WERI-Rb-1 (cell line): ENCODE data around the gene POLDIP3.
A peak's percentile ranks its signal among the peaks of the same experiment; 100 is the strongest.
"Not testable (repeated sequence)": the region's sequence is repeated elsewhere in the genome, so short reads cannot be mapped to it uniquely, and the experiment has no call there.

ENCODE experiments used
- DNase-seq: peaks from one replicate; pipeline ENCODE4 v3.0.0-alpha.2; 2020
- H3K27ac ChIP-seq: fragments of 250-450 bp; sonication (Bioruptor Pico); 2 replicates; pipeline ENCODE4 v1.5.1; 2020; ENCODE audit warnings: mild to moderate bottlenecking, moderate library complexity
- H3K27me3 ChIP-seq: fragments of 250-450 bp; sonication (Bioruptor Pico); 2 replicates; pipeline ENCODE4 v1.5.1; 2021; ENCODE audit warnings: mild to moderate bottlenecking, low read depth, moderate library complexity; ENCODE audit not compliant: insufficient read depth, severe bottlenecking
- H3K36me3 ChIP-seq: fragments of 250-450 bp; sonication (Bioruptor Pico); 2 replicates; pipeline ENCODE4 v1.5.1; 2020; ENCODE audit warnings: mild to moderate bottlenecking, moderate library complexity
- H3K4me3 ChIP-seq: 2 replicates; pipeline ENCODE4 v1.5.1; 2011; ENCODE audit warnings: low read depth, mild to moderate bottlenecking, control low read depth, low read length
- H3K9me3 ChIP-seq: fragments of 250-450 bp; sonication (Bioruptor Pico); 2 replicates; pipeline ENCODE4 v1.5.1; 2021; ENCODE audit warnings: mild to moderate bottlenecking, moderate library complexity; ENCODE audit not compliant: severe bottlenecking
- TF ChIP-seq, protein P1 (sequence below): IDR thresholded peaks from 2 replicates; pipeline ENCODE4 v1.5.1; 2011; ENCODE audit warnings: low read depth, mild to moderate bottlenecking, control low read depth, inconsistent platforms, low read length

Gene POLDIP3

GRCh38 chr22:42581762-42582716, 32.6 kb downstream of the POLDIP3 start:
- H3K27me3 ChIP-seq, result no peaks in the 10 kb centered on the region
- TF ChIP-seq, protein P1, sequence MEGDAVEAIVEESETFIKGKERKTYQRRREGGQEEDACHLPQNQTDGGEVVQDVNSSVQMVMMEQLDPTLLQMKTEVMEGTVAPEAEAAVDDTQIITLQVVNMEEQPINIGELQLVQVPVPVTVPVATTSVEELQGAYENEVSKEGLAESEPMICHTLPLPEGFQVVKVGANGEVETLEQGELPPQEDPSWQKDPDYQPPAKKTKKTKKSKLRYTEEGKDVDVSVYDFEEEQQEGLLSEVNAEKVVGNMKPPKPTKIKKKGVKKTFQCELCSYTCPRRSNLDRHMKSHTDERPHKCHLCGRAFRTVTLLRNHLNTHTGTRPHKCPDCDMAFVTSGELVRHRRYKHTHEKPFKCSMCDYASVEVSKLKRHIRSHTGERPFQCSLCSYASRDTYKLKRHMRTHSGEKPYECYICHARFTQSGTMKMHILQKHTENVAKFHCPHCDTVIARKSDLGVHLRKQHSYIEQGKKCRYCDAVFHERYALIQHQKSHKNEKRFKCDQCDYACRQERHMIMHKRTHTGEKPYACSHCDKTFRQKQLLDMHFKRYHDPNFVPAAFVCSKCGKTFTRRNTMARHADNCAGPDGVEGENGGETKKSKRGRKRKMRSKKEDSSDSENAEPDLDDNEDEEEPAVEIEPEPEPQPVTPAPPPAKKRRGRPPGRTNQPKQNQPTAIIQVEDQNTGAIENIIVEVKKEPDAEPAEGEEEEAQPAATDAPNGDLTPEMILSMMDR, result no peak
- DNase-seq, result peak; percentile 84
- H3K4me3 ChIP-seq, result peak overlapping the region; percentile 79
- H3K9me3 ChIP-seq, result no peaks in the 10 kb centered on the region
- peak overlapping the region; percentile 79 for H3K27ac ChIP-seq
- peaks cover 52% of the 10 kb centered on the region for H3K36me3 ChIP-seq

GRCh38 chr22:42581194-42581761, 33.4 kb downstream of the POLDIP3 start:
- Histone ChIP-seq H3K4me3 (peak overlapping the region; percentile 79), H3K27ac (peak overlapping the region; percentile 79), H3K36me3 (peaks cover 44% of the 10 kb centered on the region)
- H3K27me3 ChIP-seq, H3K9me3 ChIP-seq, DNase-seq: not testable (repeated sequence)

GRCh38 chr22:42580040-42580439, 34.6 kb downstream of the POLDIP3 start:
- H3K36me3 ChIP-seq, result peaks cover 32% of the 10 kb centered on the region
- DNase-seq, H3K27ac ChIP-seq, H3K9me3 ChIP-seq, H3K27me3 ChIP-seq, H3K4me3 ChIP-seq: not testable (repeated sequence)

- no peak for DNase-seq
- Histone ChIP-seq H3K36me3 (peaks cover 23% of the 10 kb centered on the region), H3K4me3 (no peak overlapping the region), H3K27me3 (no peaks in the 10 kb centered on the region), H3K27ac (no peak overlapping the region), H3K9me3 (no peaks in the 10 kb centered on the region)
- TF ChIP-seq, protein P1, result no peak
Observed at GRCh38 chr22:42577623-42578240, 37.0 kb downstream of the POLDIP3 start.

DNA sequence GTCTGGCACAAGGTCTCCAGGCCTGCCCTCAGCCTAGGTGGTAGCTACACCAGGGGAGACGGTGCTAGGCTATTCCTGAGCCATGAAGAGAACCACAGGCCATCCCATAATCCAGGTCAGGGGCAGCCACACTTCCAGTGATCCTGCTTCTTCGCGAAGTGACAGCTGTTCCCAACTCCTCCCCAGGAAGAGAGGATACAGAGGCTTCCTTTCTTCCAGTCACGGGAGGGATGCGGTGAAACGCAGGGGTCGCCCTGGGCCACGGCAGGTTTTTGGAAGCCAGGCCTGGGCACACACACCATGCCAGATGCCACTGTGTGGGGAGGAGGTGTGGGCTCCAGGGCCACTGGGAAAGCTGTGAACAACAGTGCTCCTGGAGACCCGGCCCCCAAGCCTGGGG, 37.5 kb downstream of the POLDIP3 start:
- H3K27me3 ChIP-seq, H3K27ac ChIP-seq, DNase-seq, H3K9me3 ChIP-seq, H3K4me3 ChIP-seq: not testable (repeated sequence)
- H3K36me3 ChIP-seq, result peaks cover 27% of the 10 kb centered on the region

DNA sequence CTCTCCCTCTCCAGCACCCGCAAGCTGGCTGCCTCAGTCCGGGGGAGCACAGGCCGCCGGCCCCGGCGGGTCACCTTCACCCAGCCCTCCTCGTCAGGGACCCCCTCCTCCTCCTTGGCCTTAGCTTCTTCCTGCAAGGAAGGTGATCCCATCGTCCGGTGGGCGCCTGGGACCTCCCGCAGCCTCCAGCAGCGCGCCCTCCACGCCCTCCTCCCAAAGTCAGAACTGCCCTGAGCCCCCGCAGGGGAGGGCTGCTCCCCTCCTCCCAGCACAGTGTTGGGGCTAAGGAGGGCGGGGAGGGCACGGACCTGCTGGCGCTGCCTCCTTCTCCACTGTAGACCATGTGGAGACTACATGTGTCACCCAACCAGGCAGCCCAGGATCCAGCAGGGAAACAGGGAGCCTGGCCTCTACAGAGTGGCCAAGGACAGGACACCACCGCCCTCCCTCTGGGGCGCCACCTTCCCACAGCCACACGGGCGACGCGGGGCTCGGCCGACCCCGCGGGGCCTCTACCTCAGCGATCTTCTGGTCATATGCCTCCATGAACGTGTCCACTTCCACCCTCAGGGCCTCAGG, 38.6 kb downstream of the POLDIP3 start:
- H3K9me3 ChIP-seq, H3K4me3 ChIP-seq, H3K27me3 ChIP-seq, DNase-seq, H3K27ac ChIP-seq: not testable (repeated sequence)
- H3K36me3 ChIP-seq, result peaks cover 29% of the 10 kb centered on the region

GRCh38 chr22:42574468-42574867, 40.2 kb downstream of the POLDIP3 start:
- peaks cover 29% of the 10 kb centered on the region for H3K36me3 ChIP-seq
- not testable (repeated sequence) for H3K4me3 ChIP-seq, H3K27me3 ChIP-seq, H3K9me3 ChIP-seq, H3K27ac ChIP-seq, DNase-seq

- H3K4me3 ChIP-seq, H3K27ac ChIP-seq, H3K9me3 ChIP-seq, DNase-seq, H3K27me3 ChIP-seq: not testable (repeated sequence)
- peaks cover 33% of the 10 kb centered on the region for H3K36me3 ChIP-seq
Observed at GRCh38 chr22:42574046-42574445, 40.6 kb downstream of the POLDIP3 start.

- peaks cover 26% of the 10 kb centered on the region for H3K36me3 ChIP-seq
- not testable (repeated sequence) for H3K27ac ChIP-seq, H3K27me3 ChIP-seq, H3K4me3 ChIP-seq, DNase-seq, H3K9me3 ChIP-seq
Observed at GRCh38 chr22:42571068-42571467, 43.6 kb downstream of the POLDIP3 start.

DNA sequence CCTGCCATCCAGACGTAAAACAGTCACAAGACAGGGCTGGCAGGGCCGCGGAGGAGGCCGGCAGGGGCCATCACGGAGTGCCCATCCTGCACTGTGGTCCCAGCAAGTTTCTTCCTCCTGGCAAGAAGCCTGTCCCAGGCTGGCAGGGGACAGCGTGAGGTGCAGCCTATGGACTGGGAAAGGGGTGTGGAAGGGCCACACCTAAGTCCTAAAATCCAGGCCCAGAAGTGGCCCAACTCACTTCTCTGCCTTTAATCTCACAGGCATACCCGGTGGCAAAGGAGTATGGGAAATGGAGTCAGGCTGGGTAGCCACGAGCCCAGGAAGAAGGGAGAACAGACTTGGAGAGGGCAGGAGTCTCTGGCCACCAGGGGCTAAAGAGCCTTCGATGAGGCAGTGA, 44.1 kb downstream of the POLDIP3 start:
- not testable (repeated sequence) for H3K27me3 ChIP-seq, DNase-seq, H3K27ac ChIP-seq, H3K9me3 ChIP-seq, H3K4me3 ChIP-seq
- peaks cover 31% of the 10 kb centered on the region for H3K36me3 ChIP-seq

- not testable (repeated sequence) for H3K27me3 ChIP-seq, H3K9me3 ChIP-seq, H3K27ac ChIP-seq, H3K4me3 ChIP-seq, DNase-seq
- H3K36me3 ChIP-seq, result peaks cover 30% of the 10 kb centered on the region
Observed at GRCh38 chr22:42567950-42568349, 46.7 kb downstream of the POLDIP3 start.
